Endometrial microvascular endothelial cells (primary cell): ENCODE data around the gene XRCC1. TPM values are rescaled to one million over a fixed set of nuclear protein-coding genes. Genes with fewer than 3 reads are reported as not detected.
"Not testable (repeated sequence)": the region's sequence is repeated elsewhere in the genome, so short reads cannot be mapped to it uniquely, and the experiment has no call there.

Experiments used
- in situ Hi-C: cut with HindIII; loops from 2 replicates; pipeline ENCODE4 v1.10.0; 2017; ENCODE audit warnings: low sequenced_read_pairs, low pct_unique_long_range_greater_than_20kb; ENCODE audit errors: inconsistent ontology term
- total RNA-seq: library from RNA; depleted of rRNA; stranded (reverse); fragments of >200 nt; gene quantifications from one replicate; pipeline ENCODE4 v1.2.3, GENCODE V29; 2015; ENCODE audit errors: inconsistent ontology term

XRCC1 gene
- total RNA-seq, 1 donor from 2014 or later = 51.9 TPM

- in situ Hi-C loops = no loop called here
These were observed 47.3 kb downstream of the XRCC1 start for GRCh38 chr19:43527860-43528622.

DNA sequence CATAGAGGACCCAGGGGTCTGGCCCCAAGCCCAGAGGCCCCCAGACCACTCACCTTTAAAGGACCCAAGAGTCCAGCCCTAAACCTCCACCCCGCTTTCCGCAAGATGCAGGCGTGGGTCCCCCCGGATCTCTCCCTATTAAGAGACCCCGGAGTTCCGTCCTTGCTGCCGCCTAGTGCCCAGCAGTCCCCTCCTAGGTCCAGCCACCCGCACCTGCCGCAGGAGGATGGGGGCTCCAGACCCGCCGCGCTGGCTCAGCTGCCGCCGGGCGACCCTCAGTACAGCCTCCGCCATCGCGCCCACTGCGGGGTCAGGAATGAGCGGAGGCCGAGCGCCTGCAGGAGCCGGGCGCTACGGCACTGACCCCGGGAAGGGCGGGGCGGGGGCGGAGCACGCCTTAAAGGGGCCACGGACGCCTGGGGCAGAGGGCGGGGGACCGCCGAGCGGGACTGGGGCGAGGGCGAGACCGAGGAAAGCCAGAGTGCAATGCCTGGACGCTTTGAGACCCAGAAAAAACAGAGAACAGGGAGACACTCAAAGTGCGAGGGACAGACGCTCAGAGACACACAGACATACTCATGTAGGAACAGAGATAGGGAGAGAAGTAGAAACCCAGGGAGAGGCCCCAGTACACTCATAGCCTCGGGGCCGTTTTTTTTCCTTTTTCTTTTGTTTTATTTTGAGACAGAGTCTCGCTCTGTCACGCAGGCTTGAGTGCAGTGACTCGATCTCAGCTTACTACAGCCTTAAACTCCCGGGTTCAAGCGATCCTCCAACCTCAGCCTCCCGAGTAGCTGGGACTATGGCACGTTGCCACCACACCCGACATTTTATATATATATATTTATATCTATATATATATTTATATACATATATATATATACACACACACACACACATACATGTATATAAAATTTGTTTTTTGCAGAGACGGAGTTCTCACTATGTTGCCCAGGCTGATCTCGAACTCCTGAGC lies 48.2 kb downstream of the XRCC1 start, which contains the start of gene ETHE1:
Gene ETHE1 (minus strand): TSS at position 318 of the 976 bp plus-strand sequence. CDS start 24 bp downstream, at position 294.
- in situ Hi-C loops = no loop called here

DNA sequence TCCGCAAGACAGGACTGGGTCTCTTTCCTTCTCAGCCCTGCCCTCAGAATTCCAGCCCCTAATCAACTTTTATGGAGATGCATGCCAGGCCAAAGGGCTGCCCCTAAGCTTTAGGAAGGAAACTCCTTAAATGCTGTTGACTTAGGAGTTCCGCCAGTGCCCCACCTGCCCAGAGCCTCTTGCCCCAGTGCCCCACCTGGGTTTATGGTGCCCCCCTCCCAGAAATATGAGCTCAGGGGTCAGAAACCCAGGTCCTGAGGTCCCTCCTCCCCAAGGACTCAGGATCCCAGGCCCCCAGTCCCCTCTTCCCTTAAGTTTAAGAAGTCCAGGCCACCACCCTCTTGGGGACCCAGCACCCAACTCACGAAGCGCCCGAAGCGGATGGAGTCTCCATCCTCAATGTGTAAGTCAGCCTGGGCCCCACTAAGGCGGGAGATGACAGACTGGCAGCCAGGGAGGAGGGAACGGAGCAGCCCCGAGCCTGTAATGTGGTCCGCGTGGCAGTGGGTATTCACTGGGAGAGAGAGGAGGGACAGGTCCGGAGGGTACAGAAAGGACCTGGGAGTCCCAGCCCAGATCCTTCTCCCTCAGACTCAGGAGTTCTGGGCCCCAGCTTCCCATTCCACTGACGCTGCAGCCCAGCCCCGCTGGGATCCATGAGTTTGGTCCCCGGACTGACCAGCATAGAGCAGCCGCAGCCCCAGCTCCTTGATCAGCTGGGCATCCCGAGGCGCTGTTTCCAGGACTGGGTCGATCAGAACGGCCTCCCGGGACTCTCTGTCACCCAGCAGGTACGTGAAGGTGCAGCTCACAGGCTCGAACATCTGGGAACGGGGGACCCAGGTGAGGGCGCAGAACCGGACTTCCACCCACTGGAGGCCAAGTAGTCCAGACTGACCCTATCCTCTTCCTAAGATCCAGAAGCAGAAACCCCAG lies 49.2 kb downstream of the XRCC1 start:
- in situ Hi-C loops = no loop called here

DNA sequence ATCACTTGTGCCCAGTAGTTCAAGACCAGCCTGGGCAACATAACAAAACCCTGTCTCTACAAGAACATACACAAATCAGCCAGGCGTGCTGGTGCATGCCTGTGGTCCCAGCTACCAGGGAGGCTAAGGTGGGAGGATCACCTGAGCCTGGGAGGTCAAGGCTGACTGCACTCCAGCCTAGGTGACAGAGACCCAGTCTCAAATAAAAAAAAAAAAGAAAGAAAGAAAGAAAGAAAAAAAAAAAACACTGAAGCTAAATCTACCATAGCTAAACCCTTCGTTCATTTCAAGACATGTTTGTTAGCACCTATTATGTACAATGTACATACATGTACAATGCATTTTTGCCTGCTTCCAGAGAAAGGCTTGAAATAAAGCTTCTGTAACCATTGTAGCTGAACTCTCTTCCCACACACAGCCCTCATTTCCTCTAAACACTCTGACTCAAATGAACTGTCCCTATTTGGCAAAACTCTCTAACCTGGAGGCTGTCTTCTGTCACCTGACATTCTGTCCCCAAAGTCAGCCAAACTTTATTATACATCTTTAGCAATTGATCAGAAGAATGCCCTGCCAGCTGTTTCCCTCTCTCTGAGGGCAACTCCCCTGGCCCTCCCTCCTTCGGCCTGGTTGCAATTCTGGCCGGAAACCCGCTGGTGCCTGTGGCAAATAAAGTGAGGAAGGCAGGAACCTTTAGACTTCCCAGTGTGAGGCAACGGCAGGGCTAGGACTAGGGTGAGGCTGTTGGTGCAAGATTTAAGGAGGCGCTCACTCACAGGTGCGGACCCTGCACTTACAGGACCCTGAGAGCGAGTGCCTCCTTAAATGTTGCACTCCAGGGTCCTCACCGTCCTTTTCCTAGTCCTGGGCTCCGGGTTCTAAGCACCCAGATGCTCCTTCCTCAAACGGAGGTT lies 50.1 kb downstream of the XRCC1 start:
- in situ Hi-C loops = no loop called here

- in situ Hi-C loops = not testable (repeated sequence)
These were observed 51.6 kb downstream of the XRCC1 start for GRCh38 chr19:43523696-43524095.

GRCh38 chr19:43522929-43523328 lies 52.4 kb downstream of the XRCC1 start:
- in situ Hi-C loops = no loop called here

- in situ Hi-C loops = no loop called here
These were observed 55.8 kb downstream of the XRCC1 start for GRCh38 chr19:43519436-43520088.

DNA sequence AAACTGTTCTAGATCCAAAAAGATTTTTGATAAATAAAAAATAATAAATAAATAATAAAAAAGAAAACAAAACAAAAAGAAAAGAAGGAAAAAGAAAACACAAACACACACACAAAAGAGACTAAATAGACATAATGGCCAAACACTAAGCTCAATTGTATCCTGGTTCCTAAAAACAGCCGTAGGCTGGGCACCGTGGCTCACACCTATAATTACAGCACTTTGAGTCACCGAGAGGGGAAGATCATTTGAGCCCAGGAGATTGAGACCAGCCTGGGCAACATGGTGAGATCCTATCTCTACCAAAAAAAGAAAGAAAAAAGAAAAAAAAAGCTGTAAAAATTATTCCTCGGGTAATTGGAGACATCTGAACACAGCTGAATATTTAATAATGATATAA lies 57.3 kb downstream of the XRCC1 start:
- in situ Hi-C loops = no loop called here

DNA sequence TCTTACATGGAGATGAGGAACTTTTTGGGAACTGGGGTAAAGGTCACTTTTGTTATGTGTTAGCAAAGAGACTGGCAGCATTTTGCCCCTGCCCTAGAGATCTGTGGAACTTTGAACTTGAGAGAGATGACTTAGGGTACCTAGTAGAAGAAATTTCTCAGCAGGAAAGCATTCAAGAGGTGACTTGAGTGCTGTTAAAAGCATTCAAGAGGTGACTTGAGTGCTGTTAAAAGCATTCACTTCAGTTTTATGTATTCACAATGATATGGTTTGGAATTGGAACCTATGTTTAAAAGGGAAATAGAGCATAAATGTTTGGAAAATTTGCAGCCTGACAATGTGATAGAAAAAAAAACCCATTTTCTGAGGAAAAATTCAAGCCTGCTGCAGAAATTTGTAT lies 62.9 kb downstream of the XRCC1 start:
- in situ Hi-C loops = not testable (repeated sequence)

GRCh38 chr19:43511324-43511723 lies 64.0 kb downstream of the XRCC1 start:
- in situ Hi-C loops = no loop called here

GRCh38 chr19:43510713-43511112 lies 64.6 kb downstream of the XRCC1 start:
- in situ Hi-C loops = no loop called here

- in situ Hi-C loops = no loop called here
These were observed 67.4 kb downstream of the XRCC1 start for GRCh38 chr19:43507880-43508279.

- in situ Hi-C loops = no loop called here
These were observed 68.7 kb downstream of the XRCC1 start for GRCh38 chr19:43506629-43507028.

DNA sequence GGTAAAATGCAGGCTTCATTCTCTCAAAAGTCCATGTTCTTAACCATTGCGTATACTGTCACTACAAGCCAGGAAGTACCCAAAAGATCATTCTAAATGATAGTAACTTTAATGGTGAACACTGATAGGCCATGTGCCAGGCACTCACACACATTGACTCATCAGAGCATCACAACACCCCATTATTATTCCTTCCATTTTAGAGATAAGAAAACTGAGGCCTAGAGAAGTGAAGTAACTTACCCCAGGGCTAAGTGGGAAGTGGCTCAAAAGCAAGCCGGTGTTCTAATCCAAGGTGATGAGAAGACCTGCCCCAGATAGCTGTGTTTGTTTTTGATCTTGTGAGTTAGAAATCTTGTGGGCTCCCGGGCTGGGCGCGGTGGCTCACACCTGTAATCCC lies 69.4 kb downstream of the XRCC1 start:
- in situ Hi-C loops = no loop called here

DNA sequence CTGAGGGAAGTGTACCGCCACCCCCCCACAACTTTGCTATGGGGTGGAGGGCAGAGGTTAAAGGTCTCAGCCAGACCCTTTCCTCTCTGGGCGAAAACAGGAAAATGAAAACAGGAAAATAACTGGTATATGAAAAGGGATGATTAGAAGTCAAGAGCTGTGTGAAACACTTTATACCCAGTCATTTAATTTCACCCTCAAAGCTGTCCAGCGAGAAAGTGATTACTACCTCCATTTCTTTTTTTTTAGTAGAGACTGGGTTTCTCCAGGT lies 70.2 kb downstream of the XRCC1 start:
- in situ Hi-C loops = no loop called here

GRCh38 chr19:43504426-43505185 lies 70.7 kb downstream of the XRCC1 start, which contains the start of gene PHLDB3:
Gene PHLDB3 (minus strand): TSS chr19:43504746. CDS start chr19:43504118, 628 bp downstream.
- in situ Hi-C loops = no loop called here
